ENCODE data around the gene LPIN3.

GRCh38 chr20:41339957-41340326, 679 bp upstream of the LPIN3 start:
- TF ChIP-seq POLR2A (IDR thresholded peaks at IDR 0.05; ENCODE audit: low read depth, low read length) (no peak), POLR2AphosphoS5 (IDR thresholded peaks at IDR 0.05; ENCODE audit: low read depth, low read length) (no peak), SPI1 (IDR thresholded peaks at IDR 0.05; ENCODE audit: low read depth, low read length) (no peak), TAF1 (IDR thresholded peaks at IDR 0.05; ENCODE audit: low read depth, low read length) (no peak)
